Lower leg skin (tissue), 3 donors: ENCODE results near the gene RHOC.

Experiments
- CTCF ChIP-seq, 3 donors: fragments of 450-650 bp; IDR thresholded peaks; one replicate each; pipeline ENCODE4 v1.5.1; 2016; ENCODE audit warnings: antibody characterized with exemption in 3 of 3, mild to moderate bottlenecking in 3 of 3, moderate library complexity in 2 of 3
- POLR2A ChIP-seq, 2 donors: fragments of 450-650 bp; IDR thresholded peaks; one replicate each; pipeline ENCODE4 v1.6.1; 2016 to 2017; ENCODE audit warnings: antibody characterized with exemption in 2 of 2, mild to moderate bottlenecking in 1 of 2, moderate library complexity in 1 of 2

- TF ChIP-seq POLR2A (IDR thresholded peaks at IDR 0.05) (no peak), CTCF (IDR thresholded peaks at IDR 0.05) (no peak)
Measured at GRCh38 chr1:112721966-112722524, 15.1 kb upstream of the RHOC start.
